HepG2 (cell line): Measurements from ENCODE around the gene GNA15. TPM values are rescaled to one million over a fixed set of nuclear protein-coding genes. Genes with fewer than 3 reads are reported as not detected.

ENCODE experiments used
- ARNTL ChIP-seq: sonication (generic); formaldehyde crosslinking; IDR thresholded peaks from 2 replicates; pipeline ENCODE4 v1.4.0; 2020; ENCODE audit warnings: mild to moderate bottlenecking, missing genetic modification reagents
- ATF7 ChIP-seq, 2 experiments: fragments of 450-650 bp in 1 of 2; sonication (generic) in 1 of 2; formaldehyde crosslinking in 1 of 2; IDR thresholded peaks; 2 replicates each; pipeline versions ENCODE4 v1.4.0 to v1.6.1; 2016 to 2020; ENCODE audit warnings: antibody characterized with exemption in 1 of 2, mild to moderate bottlenecking in 1 of 2, missing genetic modification reagents in 1 of 2
- HOXA7 ChIP-seq: sonication (generic); formaldehyde crosslinking; IDR thresholded peaks from 2 replicates; pipeline ENCODE4 v1.8.1; 2022; ENCODE audit warnings: mild to moderate bottlenecking, missing genetic modification reagents, moderate library complexity
- NCOA1 ChIP-seq: sonication (generic); formaldehyde crosslinking; IDR thresholded peaks from 2 replicates; pipeline ENCODE4 v1.9.0; 2021; ENCODE audit warnings: missing genetic modification reagents
- SALL2 ChIP-seq: sonication (generic); formaldehyde crosslinking; IDR thresholded peaks from 2 replicates; pipeline ENCODE4 v1.8.1; 2023; ENCODE audit warnings: mild to moderate bottlenecking, missing genetic modification reagents, inconsistent platforms
- ZFP1 ChIP-seq: IDR thresholded peaks from 2 replicates; pipeline ENCODE4 v1.6.1; 2016
- ZFP37 ChIP-seq: sonication (generic); formaldehyde crosslinking; IDR thresholded peaks from 2 replicates; pipeline ENCODE4 v1.4.0; 2020; ENCODE audit warnings: missing genetic modification reagents, borderline replicate concordance
- ZNF180 ChIP-seq: sonication (generic); formaldehyde crosslinking; IDR thresholded peaks from 2 replicates; pipeline ENCODE4 v1.4.0; 2020; ENCODE audit warnings: low read depth, missing genetic modification reagents, borderline replicate concordance
- ZNF446 ChIP-seq: sonication (generic); formaldehyde crosslinking; IDR thresholded peaks from 2 replicates; pipeline ENCODE4 v1.5.0; 2020; ENCODE audit warnings: mild to moderate bottlenecking, missing genetic modification reagents
- ZNF766 ChIP-seq: sonication (generic); formaldehyde crosslinking; IDR thresholded peaks from 2 replicates; pipeline ENCODE4 v1.5.0; 2020; ENCODE audit warnings: missing genetic modification reagents, borderline replicate concordance
- ZSCAN20 ChIP-seq: sonication (generic); formaldehyde crosslinking; IDR thresholded peaks from 2 replicates; pipeline ENCODE4 v1.4.0; 2020; ENCODE audit warnings: missing genetic modification reagents, mild to moderate bottlenecking, borderline replicate concordance
- polyA plus RNA-seq, 8 experiments: library from polyadenylated mRNA; depleted of rRNA in 3 of 8; stranded (reverse) in 7 of 8; unstranded in 1 of 8; fragments of >200 nt; fragmentation: Illumina TruSeq in 4 of 8; extraction: Trizol in 4 of 8; gene quantifications; 2 replicates each; pipeline versions ENCODE4 v1.2.1 to v1.2.3, GENCODE V29; 2011 to 2016; ENCODE audit warnings: low read depth in 4 of 8, missing spikeins in 1 of 8, mixed read lengths in 1 of 8; ENCODE audit not compliant: insufficient read depth in 1 of 8
- total RNA-seq, 5 experiments: library from RNA; depleted of rRNA; stranded (reverse); fragments of >200 nt; fragmentation: Illumina TruSeq; extraction: Trizol; gene quantifications; 2 replicates each; pipeline ENCODE4 v1.2.3, GENCODE V29; 2016; ENCODE audit warnings: low read depth in 1 of 5
- TF ChIP-seq, protein P1 (sequence below): sonication (generic); formaldehyde crosslinking; IDR thresholded peaks from one replicate; pipeline ENCODE4 v1.5.1; 2020; ENCODE audit warnings: mild to moderate bottlenecking, missing genetic modification reagents; ENCODE audit errors: not compliant biosample characterization
- TF ChIP-seq, protein P2 (sequence below): sonication (generic); formaldehyde crosslinking; IDR thresholded peaks from 2 replicates; pipeline ENCODE4 v1.5.0; 2020; ENCODE audit warnings: mild to moderate bottlenecking, missing genetic modification reagents, borderline replicate concordance
- TF ChIP-seq, protein P3 (sequence below): sonication (generic); formaldehyde crosslinking; IDR thresholded peaks from 2 replicates; pipeline ENCODE4 v1.4.0; 2020; ENCODE audit warnings: mild to moderate bottlenecking, low read depth, missing genetic modification reagents

Gene GNA15
- total and polyA plus RNA-seq, 2 of the 13 experiments (the other 11 are each of a cell fraction or from before 2014, with no cell fraction given) = not detected

DNA sequence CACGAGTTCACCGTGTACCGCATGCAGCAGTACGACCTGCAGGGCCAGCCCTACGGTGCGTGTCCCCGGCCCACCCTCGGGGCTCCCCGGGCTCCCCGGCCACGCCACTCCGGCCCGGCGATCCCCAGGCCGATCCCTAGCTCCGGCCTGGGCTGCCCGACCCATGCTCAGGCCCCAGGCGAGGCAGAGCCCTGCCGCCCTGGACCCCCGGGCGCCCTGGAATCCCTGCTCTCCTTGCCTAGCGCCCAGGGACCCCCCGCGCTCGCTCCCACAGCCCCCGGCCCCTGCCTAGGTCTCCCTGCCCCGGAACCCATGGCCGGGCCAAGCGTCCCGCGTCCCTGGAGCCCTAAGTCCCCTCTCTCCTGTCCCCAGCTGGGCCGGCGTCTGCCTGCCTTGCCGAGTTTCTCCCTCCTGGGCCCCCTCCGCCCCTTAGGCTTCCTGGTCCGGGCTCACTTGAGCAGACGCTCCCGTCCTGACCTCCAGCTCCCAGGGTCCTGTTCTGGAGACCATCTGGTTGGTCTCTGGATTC lies 50.4 kb downstream of the GNA15 start (continued):
- TF ChIP-seq ZSCAN20 (CRISPR knock-in tag) (0 out of 2 replicates have a peak, but pooled peaks have one; percentile 25), ATF7 (IDR thresholded peaks at IDR 0.05) (no peak), ATF7 (CRISPR knock-in tag; IDR thresholded peaks at IDR 0.05) (peak; percentile 53; the same call in 1 of the 2 replicates), SALL2 (peak; percentile 34; the same call in 1 of the 2 replicates), ARNTL (0 out of 2 replicates have a peak, but pooled peaks have one; percentile 59), HOXA7 (CRISPR knock-in tag) (no peak), ZNF766 (CRISPR knock-in tag) (0 out of 2 replicates have a peak, but pooled peaks have one; percentile 14), ZNF446 (CRISPR knock-in tag) (no peak), ZNF180 (no peak), NCOA1 (CRISPR knock-in tag) (0 out of 2 replicates have a peak, but pooled peaks have one; percentile 31), ZFP37 (CRISPR knock-in tag) (no peak), ZFP1 (CRISPR knock-in tag) (no peak)
- TF ChIP-seq, protein P1, sequence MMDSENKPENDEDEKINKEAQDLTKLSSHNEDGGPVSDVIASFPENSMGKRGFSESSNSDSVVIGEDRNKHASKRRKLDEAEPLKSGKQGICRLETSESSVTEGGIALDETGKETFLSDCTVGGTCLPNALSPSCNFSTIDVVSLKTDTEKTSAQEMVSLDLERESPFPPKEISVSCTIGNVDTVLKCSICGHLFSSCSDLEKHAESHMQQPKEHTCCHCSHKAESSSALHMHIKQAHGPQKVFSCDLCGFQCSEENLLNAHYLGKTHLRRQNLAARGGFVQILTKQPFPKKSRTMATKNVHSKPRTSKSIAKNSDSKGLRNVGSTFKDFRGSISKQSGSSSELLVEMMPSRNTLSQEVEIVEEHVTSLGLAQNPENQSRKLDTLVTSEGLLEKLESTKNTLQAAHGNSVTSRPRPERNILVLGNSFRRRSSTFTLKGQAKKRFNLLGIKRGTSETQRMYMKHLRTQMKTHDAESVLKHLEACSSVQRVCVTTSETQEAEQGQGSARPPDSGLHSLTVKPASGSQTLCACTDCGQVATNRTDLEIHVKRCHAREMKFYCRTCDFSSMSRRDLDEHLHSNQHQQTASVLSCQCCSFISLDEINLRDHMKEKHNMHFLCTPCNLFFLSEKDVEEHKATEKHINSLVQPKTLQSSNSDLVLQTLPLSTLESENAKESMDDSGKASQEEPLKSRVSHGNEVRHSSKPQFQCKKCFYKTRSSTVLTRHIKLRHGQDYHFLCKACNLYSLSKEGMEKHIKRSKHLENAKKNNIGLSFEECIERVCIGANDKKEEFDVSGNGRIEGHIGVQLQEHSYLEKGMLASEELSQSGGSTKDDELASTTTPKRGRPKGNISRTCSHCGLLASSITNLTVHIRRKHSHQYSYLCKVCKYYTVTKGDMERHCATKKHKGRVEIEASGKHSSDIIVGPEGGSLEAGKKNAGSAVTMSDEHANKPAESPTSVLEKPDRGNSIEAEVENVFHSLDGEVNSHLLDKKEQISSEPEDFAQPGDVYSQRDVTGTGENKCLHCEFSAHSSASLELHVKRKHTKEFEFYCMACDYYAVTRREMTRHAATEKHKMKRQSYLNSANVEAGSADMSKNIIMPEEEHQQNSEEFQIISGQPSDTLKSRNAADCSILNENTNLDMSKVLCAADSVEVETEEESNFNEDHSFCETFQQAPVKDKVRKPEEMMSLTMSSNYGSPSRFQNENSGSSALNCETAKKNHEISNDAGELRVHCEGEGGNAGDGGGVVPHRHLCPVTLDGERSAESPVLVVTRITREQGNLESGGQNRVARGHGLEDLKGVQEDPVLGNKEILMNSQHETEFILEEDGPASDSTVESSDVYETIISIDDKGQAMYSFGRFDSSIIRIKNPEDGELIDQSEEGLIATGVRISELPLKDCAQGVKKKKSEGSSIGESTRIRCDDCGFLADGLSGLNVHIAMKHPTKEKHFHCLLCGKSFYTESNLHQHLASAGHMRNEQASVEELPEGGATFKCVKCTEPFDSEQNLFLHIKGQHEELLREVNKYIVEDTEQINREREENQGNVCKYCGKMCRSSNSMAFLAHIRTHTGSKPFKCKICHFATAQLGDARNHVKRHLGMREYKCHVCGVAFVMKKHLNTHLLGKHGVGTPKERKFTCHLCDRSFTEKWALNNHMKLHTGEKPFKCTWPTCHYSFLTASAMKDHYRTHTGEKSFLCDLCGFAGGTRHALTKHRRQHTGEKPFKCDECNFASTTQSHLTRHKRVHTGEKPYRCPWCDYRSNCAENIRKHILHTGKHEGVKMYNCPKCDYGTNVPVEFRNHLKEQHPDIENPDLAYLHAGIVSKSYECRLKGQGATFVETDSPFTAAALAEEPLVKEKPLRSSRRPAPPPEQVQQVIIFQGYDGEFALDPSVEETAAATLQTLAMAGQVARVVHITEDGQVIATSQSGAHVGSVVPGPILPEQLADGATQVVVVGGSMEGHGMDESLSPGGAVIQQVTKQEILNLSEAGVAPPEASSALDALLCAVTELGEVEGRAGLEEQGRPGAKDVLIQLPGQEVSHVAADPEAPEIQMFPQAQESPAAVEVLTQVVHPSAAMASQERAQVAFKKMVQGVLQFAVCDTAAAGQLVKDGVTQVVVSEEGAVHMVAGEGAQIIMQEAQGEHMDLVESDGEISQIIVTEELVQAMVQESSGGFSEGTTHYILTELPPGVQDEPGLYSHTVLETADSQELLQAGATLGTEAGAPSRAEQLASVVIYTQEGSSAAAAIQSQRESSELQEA (CRISPR knock-in tag) = peak; percentile 36
- TF ChIP-seq, protein P2, sequence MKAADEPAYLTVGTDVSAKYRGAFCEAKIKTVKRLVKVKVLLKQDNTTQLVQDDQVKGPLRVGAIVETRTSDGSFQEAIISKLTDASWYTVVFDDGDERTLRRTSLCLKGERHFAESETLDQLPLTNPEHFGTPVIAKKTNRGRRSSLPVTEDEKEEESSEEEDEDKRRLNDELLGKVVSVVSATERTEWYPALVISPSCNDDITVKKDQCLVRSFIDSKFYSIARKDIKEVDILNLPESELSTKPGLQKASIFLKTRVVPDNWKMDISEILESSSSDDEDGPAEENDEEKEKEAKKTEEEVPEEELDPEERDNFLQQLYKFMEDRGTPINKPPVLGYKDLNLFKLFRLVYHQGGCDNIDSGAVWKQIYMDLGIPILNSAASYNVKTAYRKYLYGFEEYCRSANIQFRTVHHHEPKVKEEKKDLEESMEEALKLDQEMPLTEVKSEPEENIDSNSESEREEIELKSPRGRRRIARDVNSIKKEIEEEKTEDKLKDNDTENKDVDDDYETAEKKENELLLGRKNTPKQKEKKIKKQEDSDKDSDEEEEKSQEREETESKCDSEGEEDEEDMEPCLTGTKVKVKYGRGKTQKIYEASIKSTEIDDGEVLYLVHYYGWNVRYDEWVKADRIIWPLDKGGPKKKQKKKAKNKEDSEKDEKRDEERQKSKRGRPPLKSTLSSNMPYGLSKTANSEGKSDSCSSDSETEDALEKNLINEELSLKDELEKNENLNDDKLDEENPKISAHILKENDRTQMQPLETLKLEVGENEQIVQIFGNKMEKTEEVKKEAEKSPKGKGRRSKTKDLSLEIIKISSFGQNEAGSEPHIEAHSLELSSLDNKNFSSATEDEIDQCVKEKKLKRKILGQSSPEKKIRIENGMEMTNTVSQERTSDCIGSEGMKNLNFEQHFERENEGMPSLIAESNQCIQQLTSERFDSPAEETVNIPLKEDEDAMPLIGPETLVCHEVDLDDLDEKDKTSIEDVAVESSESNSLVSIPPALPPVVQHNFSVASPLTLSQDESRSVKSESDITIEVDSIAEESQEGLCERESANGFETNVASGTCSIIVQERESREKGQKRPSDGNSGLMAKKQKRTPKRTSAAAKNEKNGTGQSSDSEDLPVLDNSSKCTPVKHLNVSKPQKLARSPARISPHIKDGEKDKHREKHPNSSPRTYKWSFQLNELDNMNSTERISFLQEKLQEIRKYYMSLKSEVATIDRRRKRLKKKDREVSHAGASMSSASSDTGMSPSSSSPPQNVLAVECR = peak; percentile 37; the same call in 1 of the 2 replicates
- TF ChIP-seq, protein P3, sequence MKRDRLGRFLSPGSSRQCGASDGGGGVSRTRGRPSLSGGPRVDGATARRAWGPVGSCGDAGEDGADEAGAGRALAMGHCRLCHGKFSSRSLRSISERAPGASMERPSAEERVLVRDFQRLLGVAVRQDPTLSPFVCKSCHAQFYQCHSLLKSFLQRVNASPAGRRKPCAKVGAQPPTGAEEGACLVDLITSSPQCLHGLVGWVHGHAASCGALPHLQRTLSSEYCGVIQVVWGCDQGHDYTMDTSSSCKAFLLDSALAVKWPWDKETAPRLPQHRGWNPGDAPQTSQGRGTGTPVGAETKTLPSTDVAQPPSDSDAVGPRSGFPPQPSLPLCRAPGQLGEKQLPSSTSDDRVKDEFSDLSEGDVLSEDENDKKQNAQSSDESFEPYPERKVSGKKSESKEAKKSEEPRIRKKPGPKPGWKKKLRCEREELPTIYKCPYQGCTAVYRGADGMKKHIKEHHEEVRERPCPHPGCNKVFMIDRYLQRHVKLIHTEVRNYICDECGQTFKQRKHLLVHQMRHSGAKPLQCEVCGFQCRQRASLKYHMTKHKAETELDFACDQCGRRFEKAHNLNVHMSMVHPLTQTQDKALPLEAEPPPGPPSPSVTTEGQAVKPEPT = peak; percentile 57; the same call in 1 of the 2 replicates
